NCI-H446 treated with DMSO at 0.1 percent for 48 hours (cell line): ENCODE results near the gene FOSL1.
A peak's percentile ranks its signal among the peaks of the same experiment; 100 is the strongest.
"Not testable (repeated sequence)": the region's sequence is repeated elsewhere in the genome, so short reads cannot be mapped to it uniquely, and the experiment has no call there.

Source experiments
- DNase-seq: peaks from one replicate; lab custom pipeline; 2025; lab: John Stamatoyannopoulos, UW

The FOSL1 gene

GRCh38 chr11:65896034-65896999 is 3.9 kb downstream of the FOSL1 start:
- DNase-seq: no peak

DNA sequence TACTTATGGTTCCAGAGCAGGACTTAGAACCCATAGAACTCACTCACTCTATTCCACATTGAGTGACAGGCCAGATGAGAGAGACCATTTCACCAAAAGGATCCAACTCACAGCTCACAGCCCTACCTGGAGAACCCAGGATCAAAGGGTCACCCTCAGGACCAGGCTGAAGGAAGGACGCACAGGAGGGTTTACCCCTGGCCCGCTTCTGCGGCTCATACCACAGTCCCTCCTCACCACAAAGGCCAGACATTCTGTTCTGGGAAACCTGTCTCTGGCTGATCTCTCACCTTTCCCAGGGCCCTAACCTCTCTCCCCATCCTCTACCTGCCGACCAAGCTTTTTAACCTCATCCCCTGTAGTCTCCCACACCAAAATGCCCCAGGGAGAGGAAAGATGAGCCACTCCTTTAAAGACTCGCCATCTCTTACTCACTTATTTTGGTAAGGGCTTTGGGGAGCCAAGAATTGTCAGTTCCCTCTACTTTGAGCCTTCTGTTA is 4.7 kb downstream of the FOSL1 start:
- DNase-seq: no peak

DNA sequence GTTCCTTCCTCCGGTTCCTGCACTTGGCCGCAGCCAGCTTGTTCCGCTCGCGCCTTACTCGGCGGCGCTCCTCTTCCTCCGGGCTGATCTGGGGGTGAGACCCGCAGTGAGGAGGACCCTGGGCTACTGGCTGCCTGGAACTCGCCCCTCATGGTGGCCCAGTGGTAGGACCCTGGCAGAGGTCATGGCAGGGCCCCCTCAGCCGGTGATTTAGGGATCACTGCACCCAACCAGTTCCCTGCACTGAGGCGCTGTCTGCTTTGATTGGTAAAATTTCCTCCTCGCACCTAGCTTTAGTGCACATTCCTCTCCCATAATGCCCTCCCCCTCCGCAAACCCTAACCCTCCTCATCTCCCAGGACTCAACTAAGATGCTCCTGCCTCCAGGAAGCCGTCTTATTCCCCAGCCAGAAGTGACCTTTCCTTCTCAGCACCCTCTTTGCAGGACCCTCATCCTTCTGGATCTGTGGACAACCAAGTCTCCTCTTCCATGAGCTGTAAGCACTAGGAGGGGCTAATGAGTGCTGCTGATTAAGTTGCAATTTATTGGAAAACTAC is 6.1 kb downstream of the FOSL1 start:
- no peak for DNase-seq

- DNase-seq: no peak
Measured at GRCh38 chr11:65892661-65893317, 7.4 kb downstream of the FOSL1 start.

- not testable (repeated sequence) for DNase-seq
Measured at GRCh38 chr11:65892137-65892540, 8.0 kb downstream of the FOSL1 start.

GRCh38 chr11:65891219-65892136 is 8.7 kb downstream of the FOSL1 start:
- DNase-seq: no peak

GRCh38 chr11:65890324-65891218 is 9.6 kb downstream of the FOSL1 start, which contains the start of gene CCDC85B:
Gene CCDC85B, plus strand, starts transcription at chr11:65890673. Its CDS starts 111 bp downstream, at chr11:65890784.
- peak; percentile 92 for DNase-seq

DNA sequence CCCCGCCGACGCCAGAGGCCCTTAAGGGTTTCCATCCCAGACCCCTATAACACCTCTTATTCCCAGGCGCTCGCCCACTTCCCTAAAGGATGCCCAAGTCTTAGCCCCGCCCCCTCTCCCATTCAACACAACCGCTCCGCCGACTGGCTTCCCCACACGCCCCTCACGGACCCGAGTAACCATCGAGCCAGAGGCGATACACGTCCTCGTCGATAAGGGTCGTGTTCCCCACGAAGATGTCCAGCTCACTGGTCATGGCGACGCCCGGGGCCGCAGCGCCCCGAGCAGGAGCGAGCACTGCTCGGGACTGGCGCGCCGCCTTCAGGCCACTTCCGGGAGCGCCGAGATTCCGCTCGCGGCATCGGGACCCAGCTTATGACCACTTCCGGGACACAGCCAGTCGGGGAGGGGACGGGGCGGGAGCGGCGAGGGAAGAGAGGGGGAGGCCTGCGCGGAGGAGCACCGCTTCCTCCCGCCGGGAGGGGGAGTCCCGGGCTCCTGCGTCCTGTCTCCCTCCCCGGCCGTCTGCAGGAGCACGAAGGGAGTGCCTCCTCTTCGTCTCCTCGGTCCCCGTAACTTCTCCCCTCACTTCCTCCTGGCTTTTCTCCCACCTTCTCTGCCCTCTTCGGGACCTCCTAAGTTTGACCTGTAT is 11.9 kb downstream of the FOSL1 start, which contains the start of gene FIBP:
FIBP (minus strand) TSS at position 309 of the 652 bp plus-strand sequence; CDS start at position 256, 53 bp downstream.
- DNase-seq: peak; percentile 91

DNA sequence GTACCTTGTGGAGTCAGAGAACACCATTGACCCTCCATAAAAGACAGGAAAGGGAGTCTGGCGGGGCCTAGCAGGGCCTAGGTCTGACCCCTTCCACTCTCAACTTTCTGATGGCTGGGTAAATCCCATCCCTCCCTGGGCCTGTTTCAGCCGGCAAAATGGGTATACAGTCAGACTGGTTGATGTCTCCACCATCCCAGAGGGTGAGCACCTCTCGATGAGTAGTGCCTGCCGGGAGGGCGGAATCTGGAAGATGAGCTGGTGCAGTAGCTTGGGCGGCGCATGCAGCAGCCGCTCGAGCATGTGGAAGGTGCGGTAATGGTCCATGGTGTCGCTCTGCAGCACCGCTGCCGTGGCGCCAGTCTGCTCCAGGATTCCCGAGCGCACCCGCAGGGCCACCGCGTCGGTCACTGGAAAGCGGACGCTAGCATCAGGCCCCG is 12.4 kb downstream of the FOSL1 start:
- DNase-seq: no peak

- DNase-seq: no peak
Measured at GRCh38 chr11:65886826-65887722, 13.1 kb downstream of the FOSL1 start.

- no peak for DNase-seq
Measured at GRCh38 chr11:65885808-65886536, 14.2 kb downstream of the FOSL1 start.

DNA sequence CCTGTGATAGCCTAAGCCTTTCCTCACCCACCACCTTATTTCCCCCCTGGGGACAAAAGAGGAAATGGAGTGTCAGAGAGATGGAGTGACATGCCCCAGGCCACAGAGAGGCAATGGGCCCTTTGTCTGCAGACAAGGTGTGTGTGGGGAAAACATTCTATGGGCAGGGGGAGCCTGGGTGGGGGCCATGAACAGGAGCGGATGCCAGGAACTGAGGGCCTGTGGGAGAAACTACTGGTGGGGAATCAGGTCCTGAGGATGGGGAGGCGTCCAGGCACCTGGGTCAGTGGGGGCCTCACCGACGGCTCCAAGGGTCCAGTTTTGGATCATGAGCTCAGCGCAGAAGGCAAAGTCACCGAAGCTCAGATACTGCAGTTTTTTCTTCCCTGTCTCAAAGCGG is 15.0 kb downstream of the FOSL1 start:
- no peak for DNase-seq

DNA sequence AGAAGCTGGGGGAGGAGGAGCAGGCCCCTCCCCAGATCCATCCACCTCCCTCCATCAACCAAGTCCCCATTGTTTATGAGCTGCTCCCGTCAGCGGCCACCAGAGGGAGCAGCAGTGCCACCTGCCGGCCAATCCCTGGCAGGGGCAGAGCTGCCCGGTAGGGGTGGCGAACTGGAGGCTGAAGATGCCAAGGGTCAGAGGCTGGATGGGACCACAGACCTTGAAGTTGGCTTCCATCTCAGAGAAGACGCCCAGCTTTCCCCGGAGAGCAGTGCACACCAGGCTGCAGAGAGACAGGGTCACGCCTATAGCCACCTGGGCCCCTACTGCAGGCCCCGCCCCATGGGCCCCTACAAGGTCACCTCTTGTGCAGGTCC is 15.5 kb downstream of the FOSL1 start:
- peak; percentile 38 for DNase-seq

- no peak for DNase-seq
Measured at GRCh38 chr11:65883786-65884715, 16.1 kb downstream of the FOSL1 start.

GRCh38 chr11:65883058-65883761 is 17.0 kb downstream of the FOSL1 start:
- DNase-seq: no peak
